SU-DHL-6 (cell line): ENCODE data around the gene ATXN7.

Experiments used
- H2AFZ ChIP-seq: fragments of 200-600 bp; sonication (generic); 2 replicates; pipeline ENCODE4 v1.6.1; 2014; ENCODE audit warnings: low read depth, mild to moderate bottlenecking, moderate library complexity, mixed read lengths, antibody characterized with exemption, low read length; ENCODE audit not compliant: severe bottlenecking
- H3F3A ChIP-seq: fragments of 200-600 bp; shearing (Covaris generic); 2 replicates; pipeline ENCODE4 v1.6.0; 2016; ENCODE audit warnings: antibody characterized with exemption, mild to moderate bottlenecking; ENCODE audit not compliant: insufficient read depth
- H3K27ac ChIP-seq: fragments of 200-600 bp; sonication (generic); 2 replicates; pipeline ENCODE4 v1.5.1; 2016; ENCODE audit warnings: low read depth, mild to moderate bottlenecking, low read length, moderate library complexity, mixed read lengths
- H3K27me3 ChIP-seq: fragments of 200-600 bp; sonication (generic), shearing (Covaris generic); 2 replicates; pipeline ENCODE4 v1.6.0; 2014; ENCODE audit warnings: mild to moderate bottlenecking, low read length
- H3K36me3 ChIP-seq: fragments of 200-600 bp; sonication (generic); 2 replicates; pipeline ENCODE4 v1.6.1; 2014; ENCODE audit warnings: mild to moderate bottlenecking, low read length, mixed read lengths
- H3K4me2 ChIP-seq: fragments of 300-600, 200-600 bp; shearing (Covaris generic), sonication (generic); 2 replicates; pipeline ENCODE4 v1.6.0; 2014; ENCODE audit warnings: low read length, low read depth, mild to moderate bottlenecking; ENCODE audit not compliant: poor library complexity, severe bottlenecking
- H3K4me3 ChIP-seq: fragments of 200-600 bp; sonication (generic); 2 replicates; pipeline ENCODE4 v1.5.1; 2014; ENCODE audit warnings: antibody characterized with exemption, low read length, mild to moderate bottlenecking, mixed read lengths; ENCODE audit not compliant: insufficient read depth, poor library complexity, severe bottlenecking
- H3K79me2 ChIP-seq: fragments of 200-600 bp; sonication (generic); 2 replicates; pipeline ENCODE4 v1.6.1; 2014; ENCODE audit warnings: mild to moderate bottlenecking, low read length, moderate library complexity; ENCODE audit not compliant: insufficient read depth
- H3K9ac ChIP-seq: fragments of 200-600 bp; sonication (generic); 2 replicates; pipeline ENCODE4 v1.7.0; 2014; ENCODE audit warnings: mild to moderate bottlenecking, low read length
- H3K9me2 ChIP-seq: fragments of 200-600 bp; sonication (generic); replicated peaks from 2 replicates; pipeline ENCODE4 v1.6.1; 2014; ENCODE audit warnings: low read length; ENCODE audit not compliant: insufficient read depth
- H3K9me3 ChIP-seq: fragments of 200-600 bp; sonication (generic); 2 replicates; pipeline ENCODE4 v1.6.1; 2014; ENCODE audit warnings: low read length, mixed read lengths; ENCODE audit not compliant: insufficient read depth
- H4K20me1 ChIP-seq: fragments of 200-600 bp; sonication (generic); 2 replicates; pipeline ENCODE4 v1.6.1; 2014; ENCODE audit warnings: low read depth, mild to moderate bottlenecking, antibody characterized with exemption, low read length, moderate library complexity, mixed read lengths
- EZH2phosphoT487 ChIP-seq: fragments of 200-600 bp; sonication (generic), shearing (Covaris generic); conservative IDR thresholded peaks from 2 replicates; pipeline ENCODE4 v1.6.1; 2018; ENCODE audit warnings: mild to moderate bottlenecking, antibody characterized with exemption, low read length, moderate library complexity, mixed read lengths
- TF ChIP-seq, protein P1 (sequence below): fragments of 200-600 bp; sonication (generic); IDR thresholded peaks from one replicate; pipeline ENCODE4 v1.5.1; 2017; ENCODE audit warnings: antibody characterized with exemption, mild to moderate bottlenecking, low read length, moderate library complexity; ENCODE audit not compliant: insufficient read depth, poor library complexity, severe bottlenecking

Gene ATXN7

GRCh38 chr3:63886858-63887257 lies 23.2 kb downstream of the ATXN7 start:
- Histone ChIP-seq H2AFZ (no peak overlapping the region), H3K4me3 (no peak overlapping the region), H3F3A (no peaks in the 10 kb centered on the region; the same call in 1 of the 2 replicates), H3K27ac (no peak overlapping the region), H3K79me2 (peaks cover 75% of the 10 kb centered on the region), H3K27me3 (no peaks in the 10 kb centered on the region), H4K20me1 (peaks cover 7% of the 10 kb centered on the region), H3K9me3 (no peaks in the 10 kb centered on the region), H3K36me3 (0 out of 2 replicates have a peak, but pooled peaks cover 2% of the 10 kb centered on the region), H3K9ac (no peak overlapping the region), H3K9me2 (no peaks in the 10 kb centered on the region), H3K4me2 (no peak overlapping the region)
- TF ChIP-seq, protein P1, sequence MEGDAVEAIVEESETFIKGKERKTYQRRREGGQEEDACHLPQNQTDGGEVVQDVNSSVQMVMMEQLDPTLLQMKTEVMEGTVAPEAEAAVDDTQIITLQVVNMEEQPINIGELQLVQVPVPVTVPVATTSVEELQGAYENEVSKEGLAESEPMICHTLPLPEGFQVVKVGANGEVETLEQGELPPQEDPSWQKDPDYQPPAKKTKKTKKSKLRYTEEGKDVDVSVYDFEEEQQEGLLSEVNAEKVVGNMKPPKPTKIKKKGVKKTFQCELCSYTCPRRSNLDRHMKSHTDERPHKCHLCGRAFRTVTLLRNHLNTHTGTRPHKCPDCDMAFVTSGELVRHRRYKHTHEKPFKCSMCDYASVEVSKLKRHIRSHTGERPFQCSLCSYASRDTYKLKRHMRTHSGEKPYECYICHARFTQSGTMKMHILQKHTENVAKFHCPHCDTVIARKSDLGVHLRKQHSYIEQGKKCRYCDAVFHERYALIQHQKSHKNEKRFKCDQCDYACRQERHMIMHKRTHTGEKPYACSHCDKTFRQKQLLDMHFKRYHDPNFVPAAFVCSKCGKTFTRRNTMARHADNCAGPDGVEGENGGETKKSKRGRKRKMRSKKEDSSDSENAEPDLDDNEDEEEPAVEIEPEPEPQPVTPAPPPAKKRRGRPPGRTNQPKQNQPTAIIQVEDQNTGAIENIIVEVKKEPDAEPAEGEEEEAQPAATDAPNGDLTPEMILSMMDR: no peak
- TF ChIP-seq EZH2phosphoT487: no peak

DNA sequence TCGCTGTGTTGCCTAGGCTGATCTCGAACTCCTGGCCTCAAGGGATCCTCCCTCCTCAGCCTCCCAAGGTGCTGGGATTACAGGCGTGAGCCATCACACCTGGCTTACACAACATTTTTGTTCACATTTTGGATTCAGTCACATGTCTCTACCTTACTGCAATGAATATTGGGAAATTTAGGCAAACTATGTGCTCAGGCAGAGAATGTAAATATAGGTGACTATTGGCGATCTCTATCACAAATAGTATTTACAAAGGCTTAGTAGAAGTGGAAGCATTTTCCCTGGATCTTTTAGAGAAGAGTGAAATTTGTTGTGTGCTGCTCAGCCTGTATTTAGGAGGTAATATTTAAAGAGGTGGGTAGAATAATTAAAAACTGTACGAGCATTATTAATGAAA lies 27.9 kb downstream of the ATXN7 start:
- Histone ChIP-seq H3K79me2 (peaks cover 73% of the 10 kb centered on the region), H3K9me2 (no peaks in the 10 kb centered on the region), H4K20me1 (0 out of 2 replicates have a peak, but pooled peaks cover 5% of the 10 kb centered on the region)

DNA sequence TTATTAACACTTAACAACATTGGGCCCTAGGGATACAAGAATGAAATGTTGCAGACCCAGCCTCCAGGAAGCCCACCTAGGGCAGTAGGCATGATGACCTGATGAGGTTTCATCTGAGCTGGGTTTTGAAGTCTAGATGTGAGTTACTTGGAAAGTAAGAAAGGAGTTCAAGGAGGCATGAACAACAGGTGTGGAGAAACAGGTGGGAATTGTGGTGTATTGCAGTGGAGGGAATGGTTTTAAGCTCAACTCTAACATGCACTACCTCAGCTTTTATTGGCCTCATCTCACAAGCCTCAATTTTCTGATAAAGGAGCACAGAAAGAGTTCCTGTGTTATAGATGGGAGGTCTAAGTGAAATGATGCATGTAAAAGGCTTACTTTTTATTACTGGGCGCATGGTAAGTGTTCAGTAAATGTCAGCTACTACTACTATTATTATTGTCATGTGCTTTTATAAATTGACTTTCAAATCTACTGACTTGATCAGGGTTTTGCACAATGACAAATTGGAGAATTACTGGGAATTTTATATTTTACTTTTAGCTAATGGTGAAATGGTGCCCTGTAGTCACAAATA lies 29.2 kb downstream of the ATXN7 start:
- TF ChIP-seq, protein P1: no peak
- Histone ChIP-seq H4K20me1 (0 out of 2 replicates have a peak, but pooled peaks cover 3% of the 10 kb centered on the region), H3K9me3 (no peaks in the 10 kb centered on the region), H2AFZ (no peak overlapping the region), H3F3A (no peaks in the 10 kb centered on the region), H3K27ac (no peak overlapping the region), H3K4me2 (no peak overlapping the region), H3K27me3 (no peaks in the 10 kb centered on the region), H3K36me3 (no peaks in the 10 kb centered on the region), H3K79me2 (peaks cover 63% of the 10 kb centered on the region), H3K9me2 (no peaks in the 10 kb centered on the region), H3K9ac (no peak overlapping the region), H3K4me3 (no peak overlapping the region)

More for the DNA sequence above, 27.9 kb downstream of the ATXN7 start:
- H3F3A ChIP-seq: no peaks in the 10 kb centered on the region; the same call in 1 of the 2 replicates
- no peak overlapping the region for H3K27ac ChIP-seq
- H2AFZ ChIP-seq: no peak overlapping the region
- H3K9ac ChIP-seq: no peak overlapping the region
- no peak overlapping the region for H3K4me3 ChIP-seq
- H3K9me3 ChIP-seq: no peaks in the 10 kb centered on the region
- no peaks in the 10 kb centered on the region for H3K27me3 ChIP-seq
- H3K36me3 ChIP-seq: 0 out of 2 replicates have a peak, but pooled peaks cover 2% of the 10 kb centered on the region
- TF ChIP-seq EZH2phosphoT487: no peak
- TF ChIP-seq, protein P1: no peak
- no peak overlapping the region for H3K4me2 ChIP-seq
